ENCODE measurements around the gene OTOS.

OTOS gene

DNA sequence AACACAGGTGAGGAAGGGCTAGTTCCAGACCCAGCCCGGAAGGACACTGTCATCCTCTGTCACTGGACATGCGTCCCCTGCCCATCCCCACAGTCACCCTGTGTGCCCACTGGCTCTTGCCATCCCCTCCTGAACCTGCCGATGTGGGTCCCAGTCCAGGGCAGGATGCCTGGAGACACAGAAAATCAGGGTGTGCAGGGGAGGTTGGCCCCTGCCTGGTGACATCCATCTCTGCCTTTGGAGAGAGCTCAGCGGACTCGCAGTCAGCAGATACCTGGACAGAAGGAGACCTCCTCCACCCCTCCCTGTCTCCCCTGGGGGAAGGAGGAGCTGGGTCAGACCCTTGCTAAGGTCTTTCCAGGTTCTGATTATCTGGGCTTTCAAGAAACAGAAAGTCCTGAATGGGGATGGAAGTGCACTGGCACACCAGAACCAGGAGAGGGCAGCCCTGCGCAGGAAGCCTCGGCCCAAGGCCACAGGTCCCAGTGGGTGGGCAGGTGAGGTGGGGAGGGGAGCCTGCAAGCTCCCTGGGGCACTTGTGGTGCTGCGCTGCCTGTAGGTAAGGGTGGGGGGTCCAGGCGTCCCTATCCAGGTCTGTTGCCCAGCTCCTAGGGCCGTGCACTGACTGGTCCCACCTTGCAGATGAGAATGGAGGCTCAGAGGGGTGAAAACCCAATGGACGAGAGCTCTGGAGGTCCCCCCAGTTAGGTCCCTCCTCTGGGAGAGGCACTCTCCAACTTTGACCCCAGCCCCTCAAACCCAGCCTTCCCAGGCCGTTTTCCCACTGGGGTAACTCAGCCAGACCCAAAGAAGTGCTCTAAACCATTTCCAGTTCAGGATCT is 9.7 kb upstream of the OTOS start:
- DNase-seq: peak; percentile 35

DNA sequence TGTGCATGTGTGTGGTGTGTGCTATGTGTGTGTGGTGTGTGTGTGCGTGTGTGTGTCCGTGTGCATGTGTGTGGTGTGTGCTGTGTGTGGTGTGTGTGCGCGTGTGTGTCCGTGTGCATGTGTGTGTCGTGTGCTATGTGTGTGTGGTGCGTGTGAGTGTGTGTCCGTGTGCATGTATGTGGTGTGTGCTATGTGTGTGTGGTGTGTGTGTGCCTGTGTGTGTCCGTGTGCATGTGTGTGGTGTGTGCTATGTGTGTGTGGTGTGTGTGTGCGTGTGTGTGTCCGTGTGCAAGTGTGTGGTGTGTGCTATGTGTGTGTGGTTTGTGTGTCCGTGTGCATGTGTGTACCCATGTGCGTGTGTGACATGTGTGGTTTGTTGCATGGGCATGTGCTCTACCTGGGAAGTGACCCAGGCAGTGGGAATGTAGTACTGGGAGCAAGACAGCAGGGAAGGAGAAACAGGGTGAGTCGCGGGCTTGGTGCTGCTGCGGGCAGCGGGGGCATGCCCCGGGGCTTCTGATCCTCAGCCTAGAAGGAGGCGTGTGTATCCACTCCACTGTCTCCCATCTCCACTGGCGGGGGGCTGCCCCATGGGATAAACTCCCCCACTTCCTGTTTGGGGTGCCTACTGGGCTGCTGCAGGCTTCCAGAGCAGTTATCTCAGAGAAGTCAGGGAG is 7.6 kb upstream of the OTOS start:
- DNase-seq: no peak

DNA sequence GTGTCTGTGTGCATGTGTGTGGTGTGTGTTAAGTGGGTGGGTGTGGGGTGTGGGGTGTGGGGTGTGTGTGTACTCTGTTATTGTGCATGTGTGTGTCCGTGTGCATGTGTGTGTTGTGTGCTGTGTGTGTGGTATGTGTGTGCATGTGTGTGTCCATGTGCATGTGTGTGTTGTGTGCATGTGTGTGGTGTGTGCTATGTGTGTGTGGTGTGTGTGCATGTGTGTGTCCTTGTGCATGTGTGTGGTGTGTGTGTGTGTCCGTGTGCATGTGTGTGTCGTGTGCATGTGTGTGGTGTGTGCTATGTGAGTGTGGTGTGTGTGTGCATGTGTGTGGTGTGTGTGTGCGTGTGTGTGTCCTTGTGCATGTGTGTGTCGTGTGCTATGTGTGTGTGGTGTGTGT is 6.9 kb upstream of the OTOS start:
- DNase-seq: no peak

DNA sequence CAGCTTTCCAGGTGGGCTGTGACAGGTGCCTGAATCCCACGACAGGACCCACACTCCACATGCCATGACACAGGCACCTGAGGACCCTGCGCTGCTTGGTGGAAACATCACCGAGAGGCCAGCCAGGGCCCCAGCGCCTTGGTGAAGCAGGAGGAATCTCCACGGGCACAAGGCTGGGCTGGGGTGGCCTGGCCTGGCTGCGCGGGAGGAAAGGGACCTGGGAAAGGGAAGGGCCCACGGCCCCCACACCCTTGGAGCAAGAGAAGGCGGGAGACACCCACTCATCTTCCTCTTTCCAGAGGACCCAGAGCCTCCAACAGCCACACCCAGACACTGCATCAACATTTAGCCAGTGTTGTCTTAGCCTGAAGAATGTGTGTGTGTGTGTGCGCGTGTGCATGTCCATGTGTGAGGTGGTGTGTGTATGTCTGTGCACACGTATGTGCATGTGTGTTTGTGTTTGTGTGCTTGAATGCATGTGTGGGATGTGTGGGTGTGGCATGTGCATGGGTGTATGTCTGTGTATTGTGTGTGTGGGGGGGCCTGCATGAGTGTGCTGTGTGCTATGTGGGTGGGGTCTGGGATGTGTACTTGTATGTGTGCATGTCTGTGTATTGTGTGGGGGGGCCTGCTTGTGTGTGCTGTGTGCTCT is 6.3 kb upstream of the OTOS start:
- DNase-seq: no peak

DNA sequence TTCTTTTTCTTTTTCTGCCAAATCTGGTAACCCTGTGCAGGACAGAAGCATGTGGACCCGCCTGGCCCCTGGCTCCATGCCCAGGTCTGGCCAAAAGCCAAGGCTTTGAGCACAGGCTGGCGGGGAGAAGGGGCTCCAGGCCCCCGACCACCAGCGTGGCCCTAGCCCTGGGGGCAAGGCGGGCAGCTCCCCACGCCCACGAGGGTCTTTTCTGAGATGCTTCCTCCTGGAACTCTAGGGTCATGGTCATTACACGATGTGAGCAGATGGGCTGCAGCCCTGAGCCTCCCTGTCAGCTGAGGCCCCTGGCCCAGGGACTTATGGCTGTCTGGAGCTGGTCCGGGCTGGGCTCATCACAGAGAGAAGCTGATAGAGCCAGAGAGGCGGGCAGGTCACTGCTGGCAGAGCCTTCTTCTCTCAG is 5.7 kb upstream of the OTOS start:
- DNase-seq: no peak

DNA sequence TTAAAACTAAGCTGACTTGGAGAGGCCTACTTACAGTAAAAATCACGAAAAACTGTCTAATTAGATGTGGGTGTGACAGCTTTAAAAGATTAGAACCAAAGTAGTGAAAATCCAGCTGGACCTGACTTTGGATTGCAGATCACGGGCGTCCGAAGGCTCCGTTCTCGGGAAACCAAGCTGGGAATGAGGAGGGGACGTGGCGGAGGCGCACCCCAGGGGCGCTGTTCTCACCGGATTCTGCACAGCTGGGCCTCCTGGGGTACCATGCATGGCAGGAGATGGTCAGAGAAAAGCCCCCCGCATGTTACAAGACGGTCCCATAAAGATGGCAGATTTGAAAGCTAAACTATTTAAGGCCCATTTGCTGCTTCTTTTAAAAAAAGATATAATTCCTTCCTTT is 5.0 kb upstream of the OTOS start:
- no peak for DNase-seq

DNA sequence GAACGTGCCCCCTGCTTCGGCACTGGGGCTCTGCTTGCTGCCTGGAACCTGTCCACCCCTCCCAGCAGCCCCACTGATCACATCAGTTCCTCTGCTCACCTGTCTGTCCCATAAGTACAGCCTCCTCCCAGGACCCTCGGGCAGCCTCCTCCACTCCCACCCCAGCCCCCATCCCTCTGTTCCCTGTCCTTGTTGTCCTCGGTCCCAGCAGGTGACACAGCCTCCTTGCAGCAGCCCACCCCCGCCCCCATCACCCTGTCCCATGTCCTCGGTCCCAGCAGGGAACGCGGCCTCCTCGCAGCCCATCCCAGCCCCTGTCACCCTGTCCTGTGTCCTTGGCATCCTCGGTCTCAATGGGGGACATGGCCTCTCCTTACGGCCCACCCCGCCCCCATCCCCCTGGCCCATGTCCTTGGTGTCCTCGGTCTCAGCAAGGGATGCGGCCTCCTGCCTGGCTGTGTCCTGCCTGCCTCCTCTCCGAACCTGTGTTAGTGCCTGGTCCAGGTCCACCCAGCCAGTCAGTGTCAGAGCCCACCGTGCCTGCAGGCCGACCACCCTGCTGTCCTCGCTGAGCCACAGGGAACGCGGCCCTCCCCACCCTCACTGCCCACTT is 4.3 kb upstream of the OTOS start:
- DNase-seq: no peak

DNA sequence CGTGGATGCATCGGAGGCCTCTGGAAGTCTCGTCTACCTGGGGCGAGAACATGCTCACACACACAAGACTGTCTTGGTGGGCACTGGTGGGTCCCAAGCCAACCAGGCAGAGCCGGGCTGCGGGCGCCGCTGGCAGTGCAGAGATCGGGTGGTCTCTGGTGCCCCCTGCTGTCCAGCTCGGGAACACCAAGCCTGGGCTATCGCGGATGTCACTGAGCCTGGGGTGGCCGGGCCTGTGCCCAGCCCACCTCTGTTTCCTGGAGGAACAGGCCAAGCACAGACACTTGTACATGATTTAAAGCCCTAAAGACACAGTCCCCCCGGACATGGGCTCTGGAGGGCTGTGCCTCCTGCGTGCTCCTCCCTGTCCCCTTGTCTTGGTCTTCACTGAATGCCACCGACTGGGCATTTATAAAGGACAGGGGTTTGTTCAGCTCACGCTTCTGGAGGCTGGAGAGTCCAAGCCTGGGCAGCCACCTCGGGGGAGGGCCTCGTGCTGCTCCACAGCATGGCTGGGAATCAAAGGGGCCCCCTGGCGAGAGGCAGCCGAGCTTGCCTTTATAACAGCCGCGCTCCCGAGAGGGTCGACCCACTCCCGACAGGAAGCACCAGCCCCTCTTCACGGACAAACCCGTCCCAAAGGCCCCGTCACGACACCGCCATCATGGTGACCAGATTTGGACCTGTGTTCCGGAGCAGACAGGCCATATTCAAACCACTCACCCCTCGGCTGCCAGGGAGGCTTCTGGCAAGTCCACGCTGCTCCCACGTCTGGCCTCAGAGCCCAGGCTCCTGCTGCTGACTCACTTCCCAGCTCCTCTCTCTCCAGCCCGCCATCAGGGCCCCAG is 3.6 kb upstream of the OTOS start:
- DNase-seq: peak; percentile 85

DNA sequence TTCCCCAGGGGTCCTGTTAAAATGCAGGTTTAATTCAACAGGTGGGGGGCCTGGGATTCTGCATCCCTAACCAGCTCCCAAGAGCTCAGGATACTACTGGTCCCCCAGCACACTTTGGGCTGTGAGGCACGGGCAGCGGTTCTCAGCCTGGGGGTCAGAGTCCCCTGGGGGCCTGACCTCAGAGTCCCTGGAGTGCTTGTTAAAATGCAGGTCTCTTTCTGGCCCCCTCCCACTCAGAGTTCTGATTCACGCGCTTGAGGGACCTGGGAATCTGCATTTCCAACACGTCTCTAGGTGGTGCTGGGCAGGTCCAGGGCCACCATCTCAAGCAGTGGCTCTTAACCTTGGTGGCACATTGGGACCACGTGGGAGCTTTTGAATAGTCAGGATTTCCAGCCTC is 2.8 kb upstream of the OTOS start:
- no peak for DNase-seq

DNA sequence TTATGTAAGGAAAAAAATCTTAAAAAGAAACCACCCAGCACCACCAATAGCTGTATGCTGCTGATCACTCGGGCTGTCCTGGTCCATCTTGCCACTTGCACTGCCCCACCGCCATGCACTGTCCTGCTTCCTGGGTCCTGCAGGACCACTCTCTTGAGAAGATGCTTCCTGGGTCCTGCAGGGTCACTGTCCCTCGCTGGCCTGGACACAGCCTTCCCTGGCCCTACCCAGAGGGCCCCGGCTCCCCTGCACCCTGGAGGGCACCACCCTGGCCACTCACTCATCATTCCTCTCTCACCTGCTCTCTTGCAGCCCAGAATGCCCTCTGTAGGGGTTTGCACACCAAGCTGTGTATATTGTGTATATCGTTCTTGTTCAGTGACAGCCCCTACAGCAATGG is 2.4 kb upstream of the OTOS start:
- no peak for DNase-seq

DNA sequence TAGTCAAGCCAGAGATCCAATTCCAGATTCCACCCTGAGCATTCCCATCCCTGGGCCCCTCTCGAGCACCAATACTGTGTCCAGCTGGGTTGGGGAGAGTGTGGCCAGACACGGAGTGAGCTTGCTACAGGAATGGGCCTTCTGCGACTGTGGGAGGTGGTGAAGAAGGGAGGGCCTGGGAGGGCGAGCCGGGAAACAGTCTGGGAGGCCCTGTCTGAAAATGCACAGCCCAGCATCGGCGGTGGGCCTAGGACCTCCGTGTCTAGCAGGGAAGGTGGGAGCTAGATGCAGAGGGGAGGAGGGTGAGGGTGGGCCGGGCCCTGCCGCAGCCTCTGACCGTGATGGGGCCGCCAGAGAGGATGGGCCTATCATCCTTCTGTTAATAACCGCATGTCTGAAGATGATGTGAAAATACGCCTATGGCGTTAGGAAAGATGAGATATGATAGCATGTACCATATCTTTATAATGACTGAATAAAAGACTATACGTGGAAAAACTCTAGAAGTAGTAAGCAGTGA is 1.9 kb upstream of the OTOS start:
- no peak for DNase-seq

DNA sequence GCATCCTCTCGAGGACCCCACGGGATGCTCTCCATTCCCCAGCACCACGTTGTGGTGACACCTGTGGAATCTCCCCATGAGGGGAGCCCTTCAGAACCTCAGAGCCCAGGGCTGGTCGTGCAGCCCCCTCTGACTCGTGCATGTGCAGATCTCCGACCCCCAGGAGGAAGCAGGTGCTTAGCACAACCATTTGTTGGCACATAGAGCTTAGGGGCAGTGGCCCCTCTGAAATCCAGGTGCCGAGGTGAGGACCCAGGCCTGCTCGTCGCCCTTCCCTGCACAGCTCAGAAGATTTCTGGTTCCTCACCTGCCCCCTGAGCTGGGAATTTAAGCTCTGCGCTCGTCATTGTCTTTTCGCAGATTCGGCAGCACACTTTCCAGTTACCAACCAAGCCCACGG is 1.3 kb upstream of the OTOS start:
- DNase-seq: no peak

DNA sequence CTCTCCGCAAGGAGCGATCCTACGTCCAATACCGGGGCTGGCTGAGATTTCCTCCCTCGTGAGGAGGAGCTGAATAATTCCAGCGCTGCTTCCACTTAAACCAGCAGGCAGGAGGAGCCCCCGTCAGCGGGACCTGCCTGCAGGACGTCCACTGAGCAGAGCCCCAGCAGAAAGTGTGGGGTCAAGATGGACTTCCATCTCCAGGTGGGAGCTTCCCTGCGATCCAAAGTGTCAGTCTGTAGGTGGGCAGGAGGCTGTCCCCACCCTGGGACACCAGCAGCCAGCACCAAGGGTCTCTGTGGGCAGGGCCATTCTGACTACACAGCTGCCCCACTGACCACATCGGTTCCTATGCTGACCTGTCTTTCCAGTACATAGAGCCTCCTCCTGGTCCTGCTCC is 462 bp upstream of the OTOS start:
- DNase-seq: no peak

DNA sequence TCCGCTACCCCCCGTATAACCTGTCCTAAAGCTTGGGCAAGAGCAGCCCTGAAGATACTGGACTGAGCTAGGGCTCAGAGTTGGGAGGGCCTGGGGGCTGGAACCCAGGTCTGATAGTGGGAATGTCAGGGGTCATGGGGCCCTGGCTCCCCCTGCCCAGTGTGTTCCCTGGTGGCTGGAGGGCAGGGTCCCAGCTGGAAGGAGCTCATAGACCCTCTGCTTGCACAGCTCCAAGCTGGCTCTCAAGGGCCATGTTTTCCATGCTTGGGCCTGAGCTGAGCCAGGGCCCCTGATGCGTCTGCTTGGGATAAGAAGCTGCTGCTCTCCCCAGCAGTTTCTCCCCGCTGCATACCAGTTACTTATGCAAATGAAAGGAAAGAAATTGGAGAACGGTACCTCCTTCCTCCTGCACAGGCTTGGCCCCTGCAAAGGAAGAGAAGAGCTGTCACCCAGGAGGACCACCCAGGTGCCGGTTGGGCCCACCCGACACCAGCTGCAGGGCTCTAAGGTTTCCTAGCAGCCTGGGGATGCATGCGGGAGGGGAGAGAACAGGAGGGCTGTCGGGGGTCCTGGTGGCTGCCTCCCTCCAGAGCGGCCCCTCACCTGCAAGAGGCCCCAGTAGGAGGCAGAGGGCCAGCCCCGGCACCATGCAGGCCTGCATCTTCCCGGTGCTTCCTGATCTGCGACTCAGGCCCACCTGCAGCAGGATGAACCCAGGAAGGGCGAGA is 628 bp downstream of the OTOS start:
- no peak for DNase-seq

DNA sequence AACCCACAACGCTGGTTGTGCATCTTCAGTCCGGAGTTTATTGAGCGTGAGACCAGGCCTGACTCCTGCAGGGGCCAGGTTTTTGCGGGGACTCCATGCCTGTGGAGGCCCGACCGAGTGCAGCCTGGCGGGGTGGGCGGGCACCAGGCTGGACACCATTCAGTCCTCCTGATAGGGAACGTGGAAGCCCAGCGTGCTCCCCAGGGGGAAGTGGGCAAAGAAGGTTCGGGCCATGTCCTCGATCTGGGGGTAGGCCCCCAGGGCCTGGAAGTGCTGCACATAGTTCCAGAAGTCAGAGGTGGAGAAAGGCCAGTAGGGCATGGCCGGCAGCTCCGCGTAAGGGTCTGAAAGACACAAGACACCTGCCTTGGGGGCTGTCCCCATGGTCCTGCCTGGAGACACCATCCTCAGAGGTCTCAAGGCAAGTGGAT is 1.4 kb downstream of the OTOS start:
- DNase-seq: no peak

DNA sequence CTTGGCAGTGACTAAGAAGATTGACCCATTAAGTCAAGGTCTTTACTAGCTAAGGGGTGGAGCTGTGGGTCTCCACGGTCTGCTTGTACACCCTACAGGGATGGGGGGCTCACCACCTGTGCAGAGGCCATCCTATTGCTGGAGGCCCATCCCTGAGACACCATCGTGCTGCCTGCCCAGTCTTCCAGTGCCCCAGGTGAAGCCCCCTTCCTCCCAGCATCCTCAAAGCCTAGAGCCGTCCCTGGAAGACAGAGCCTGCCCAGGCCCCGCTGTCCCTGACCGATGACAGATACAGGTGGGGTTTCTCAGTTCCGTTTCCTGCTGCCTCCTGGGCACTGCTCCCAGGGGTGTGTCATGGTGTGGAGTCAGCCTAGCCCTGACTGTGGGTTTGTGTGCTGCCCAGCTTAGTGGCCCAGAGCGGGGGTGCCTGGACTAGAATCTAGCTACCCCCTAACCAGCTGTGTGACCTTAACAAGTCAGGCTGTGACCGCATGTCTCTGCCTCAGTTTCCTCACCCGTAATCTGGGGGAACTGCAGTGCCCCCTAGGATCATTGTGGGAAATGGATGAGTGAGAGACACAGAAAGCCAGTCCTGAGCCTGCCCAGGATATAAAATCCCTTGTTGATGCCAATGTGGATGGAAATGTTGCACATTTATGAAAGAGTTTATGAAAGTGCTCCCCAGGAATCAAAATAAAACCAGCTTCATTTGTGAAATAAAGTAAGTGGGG is 2.0 kb downstream of the OTOS start:
- DNase-seq: no peak

DNA sequence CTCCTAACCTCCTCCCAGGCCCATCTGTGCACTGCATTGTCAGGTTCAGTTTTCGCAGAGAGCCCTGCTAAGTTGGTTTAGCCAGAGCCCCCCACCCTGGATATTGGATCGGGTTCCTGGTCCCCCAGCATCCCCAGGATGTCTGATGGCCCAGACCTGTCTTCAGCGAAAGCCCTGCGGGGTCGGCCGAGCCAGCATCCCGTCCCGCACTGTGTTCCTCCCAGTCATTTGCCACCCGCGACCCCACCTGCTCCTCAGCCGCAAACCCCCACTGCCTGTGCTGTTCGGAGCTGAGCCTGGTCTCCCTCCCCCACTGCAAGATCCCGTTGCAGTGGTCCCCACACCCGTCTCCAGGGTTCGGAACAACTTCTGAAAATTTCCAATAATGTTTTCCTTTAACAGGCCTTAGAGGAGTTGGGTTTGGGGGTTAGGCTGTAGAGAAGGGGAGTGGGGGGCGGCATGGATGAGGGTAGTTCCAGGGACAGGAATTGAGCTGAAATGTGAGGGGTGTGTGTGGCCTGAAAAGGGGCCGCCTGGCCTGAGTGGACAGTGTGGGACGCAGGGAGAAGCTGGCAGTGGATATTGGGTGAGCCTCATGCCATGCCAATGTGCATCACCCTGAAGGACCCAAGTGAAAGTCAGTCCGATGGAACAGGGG is 2.7 kb downstream of the OTOS start:
- DNase-seq: no peak

DNA sequence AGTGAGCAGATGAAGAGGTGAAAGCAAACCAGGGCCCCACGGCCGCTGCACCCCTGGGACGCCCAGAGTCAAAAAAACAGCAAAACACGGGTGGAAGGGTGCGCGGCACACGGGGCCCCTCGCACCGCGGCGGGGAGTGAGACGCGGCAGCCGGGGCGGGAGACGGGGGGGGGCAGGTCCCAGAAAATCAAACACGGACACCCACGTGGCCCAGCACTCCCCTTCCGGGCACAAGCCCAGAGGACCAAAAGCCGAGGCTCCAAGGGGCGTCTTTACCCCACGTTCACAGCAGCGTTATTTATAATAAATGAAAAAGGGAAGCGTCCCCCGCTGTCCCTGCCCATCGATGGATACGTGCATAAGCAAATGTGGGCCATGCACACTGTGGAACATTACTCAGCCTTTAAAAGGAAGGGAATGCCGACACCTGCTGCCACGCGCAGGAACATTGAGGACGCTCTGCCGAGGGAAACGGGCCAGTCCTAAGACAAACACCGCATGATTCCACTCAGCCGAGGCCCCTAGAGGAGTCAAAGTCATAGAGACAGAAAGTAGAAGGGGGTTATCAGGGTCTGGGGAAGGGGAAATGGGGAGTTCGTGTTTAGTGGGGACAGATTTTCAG is 3.7 kb downstream of the OTOS start:
- DNase-seq: peak; percentile 35

DNA sequence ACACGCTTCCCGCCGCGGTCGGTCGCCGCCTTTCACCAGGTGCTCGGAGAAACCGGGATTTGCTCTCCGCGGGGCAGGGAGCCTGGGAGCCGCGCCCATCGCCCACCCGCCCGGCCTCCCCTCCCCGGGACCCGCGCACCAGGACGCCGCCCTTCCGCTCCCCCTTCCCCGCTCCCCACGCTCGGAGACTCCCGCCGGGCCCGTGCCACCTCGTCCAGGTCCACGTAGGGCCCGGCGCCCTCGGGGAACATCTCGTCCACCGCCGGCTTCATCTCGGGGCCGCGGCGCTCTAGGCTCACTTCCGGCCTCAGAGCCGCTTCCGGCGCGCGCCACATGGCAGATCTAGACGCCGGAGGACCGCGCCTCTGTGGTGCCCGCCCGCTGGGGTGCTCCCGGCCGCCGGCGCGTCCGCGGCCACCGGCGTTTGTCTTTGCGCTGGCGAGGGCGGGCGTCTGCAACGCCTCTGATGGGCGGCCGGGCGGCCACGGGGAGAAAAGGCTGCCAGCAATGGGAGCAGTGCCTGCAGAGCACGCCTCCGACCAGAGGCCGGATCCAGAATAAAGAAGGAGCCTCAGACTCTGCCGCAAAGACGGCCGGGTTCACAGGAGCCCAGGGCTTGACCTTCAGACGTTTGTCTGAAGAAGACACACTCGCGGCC is 4.3 kb downstream of the OTOS start, which contains the start of gene COPS9:
Gene COPS9 (minus strand): TSS at position 293 of the 658 bp plus-strand sequence. CDS start 21 bp downstream, at position 272.
- peak; percentile 87 for DNase-seq

Measured in activated CD8-positive, alpha-beta memory T cell treated with anti-CD3 and anti-CD28 coated beads, Interleukin-2, amount 50 U/mL, for 4 hours (primary cell).